ENCODE data around the gene PGM1.
A peak's percentile ranks its signal among the peaks of the same experiment; 100 is the strongest.
"Not testable (repeated sequence)": the region's sequence is repeated elsewhere in the genome, so short reads cannot be mapped to it uniquely, and the experiment has no call there.

The PGM1 gene

GRCh38 chr1:63593303-63593885 lies at the start of gene PGM1:
PGM1 (plus strand) TSS chr1:63593411; CDS start chr1:63593489, 78 bp downstream.
- DNase-seq, result peak; percentile 69 to 71

GRCh38 chr1:63545780-63546179 lies 47.4 kb upstream of the PGM1 start:
- no peak for DNase-seq

- no peak for DNase-seq
Observed at GRCh38 chr1:63547621-63548294, 45.5 kb upstream of the PGM1 start.

- no peak for DNase-seq
Observed at GRCh38 chr1:63548303-63548702, 44.9 kb upstream of the PGM1 start.

GRCh38 chr1:63548877-63549276 lies 44.3 kb upstream of the PGM1 start:
- DNase-seq, result no peak

GRCh38 chr1:63555480-63555879 lies 37.7 kb upstream of the PGM1 start:
- no peak for DNase-seq

- no peak for DNase-seq
Observed at GRCh38 chr1:63557365-63557987, 35.7 kb upstream of the PGM1 start.

- no peak for DNase-seq
Observed at GRCh38 chr1:63559357-63559756, 33.9 kb upstream of the PGM1 start.

GRCh38 chr1:63563745-63564144 lies 29.5 kb upstream of the PGM1 start:
- no peak for DNase-seq

- no peak for DNase-seq
Observed at GRCh38 chr1:63569068-63569467, 24.1 kb upstream of the PGM1 start.

GRCh38 chr1:63569640-63570316 lies 23.4 kb upstream of the PGM1 start:
- no peak for DNase-seq

GRCh38 chr1:63572686-63573085 lies 20.5 kb upstream of the PGM1 start:
- not testable (repeated sequence) for DNase-seq

- not testable (repeated sequence) for DNase-seq
Observed at GRCh38 chr1:63574203-63574796, 18.9 kb upstream of the PGM1 start.

- no peak for DNase-seq
Observed at GRCh38 chr1:63575340-63575826, 17.8 kb upstream of the PGM1 start.

- DNase-seq, result not testable (repeated sequence)
Observed at GRCh38 chr1:63586326-63586725, 6.9 kb upstream of the PGM1 start.

GRCh38 chr1:63590166-63590560 lies 3.0 kb upstream of the PGM1 start:
- DNase-seq, result no peak

- peak in 1 of 2 experiments; percentile 36 for DNase-seq
Observed at GRCh38 chr1:63592536-63593302, 492 bp upstream of the PGM1 start.

GRCh38 chr1:63593886-63594605 lies 835 bp downstream of the PGM1 start:
- DNase-seq, result peak; percentile 62 to 76

- DNase-seq, result no peak
Observed at GRCh38 chr1:63595435-63595834, 2.2 kb downstream of the PGM1 start.

GRCh38 chr1:63599799-63600198 lies 6.6 kb downstream of the PGM1 start:
- DNase-seq, result no peak

GRCh38 chr1:63600248-63600647 lies 7.0 kb downstream of the PGM1 start:
- no peak for DNase-seq

- DNase-seq, result no peak
Observed at GRCh38 chr1:63601061-63601460, 7.8 kb downstream of the PGM1 start.

Measured in stimulated activated CD4-positive, alpha-beta T cell treated with anti-CD3 and anti-CD28 coated beads, Interleukin-4, amount 100 ng/mL, for 4 hours (primary cell).